Activated T-cell treated with anti-CD3 and anti-CD28 coated beads for 4 hours (primary cell): ENCODE data around the gene ATG5.
"Not testable (repeated sequence)": the region's sequence is repeated elsewhere in the genome, so short reads cannot be mapped to it uniquely, and the experiment has no call there.

ENCODE experiments used
- DNase-seq: peaks from one replicate; pipeline ENCODE4 v3.0.0-alpha.2; 2020

Gene ATG5

DNA sequence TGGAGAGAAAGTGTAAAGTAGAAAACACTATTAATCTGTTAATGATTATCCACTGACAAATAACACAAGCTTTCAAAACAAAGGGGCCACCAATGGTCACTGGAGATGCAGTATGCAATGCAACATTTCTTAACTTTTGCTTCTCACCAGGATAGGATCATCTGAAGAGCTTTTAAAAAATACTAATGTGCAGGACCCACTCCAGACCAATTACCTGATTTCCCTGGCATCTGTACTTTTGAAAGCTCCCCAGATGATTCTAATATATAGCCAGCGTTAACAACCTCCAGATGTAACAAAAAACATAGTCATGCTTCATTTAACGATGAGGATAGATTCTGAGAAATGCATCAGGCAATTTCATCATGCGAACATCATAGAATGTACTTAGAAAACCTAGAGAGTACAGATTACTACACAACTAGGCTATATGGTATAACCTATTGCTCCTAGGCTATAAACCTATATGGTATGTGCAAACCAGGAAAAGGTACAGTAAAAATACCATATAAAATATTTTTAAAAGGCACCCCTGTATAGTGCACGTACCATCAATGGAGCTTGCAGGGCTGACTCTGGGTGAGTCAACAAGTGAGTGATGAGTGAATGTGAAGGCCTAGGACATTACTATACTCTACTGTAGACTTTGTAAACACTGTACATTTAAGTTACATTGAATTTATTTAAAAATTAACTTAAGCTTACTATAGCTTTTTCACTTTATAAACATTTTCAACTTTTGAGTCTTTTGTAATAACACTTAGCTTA lies 69.2 kb downstream of the ATG5 start:
- no peak for DNase-seq

DNA sequence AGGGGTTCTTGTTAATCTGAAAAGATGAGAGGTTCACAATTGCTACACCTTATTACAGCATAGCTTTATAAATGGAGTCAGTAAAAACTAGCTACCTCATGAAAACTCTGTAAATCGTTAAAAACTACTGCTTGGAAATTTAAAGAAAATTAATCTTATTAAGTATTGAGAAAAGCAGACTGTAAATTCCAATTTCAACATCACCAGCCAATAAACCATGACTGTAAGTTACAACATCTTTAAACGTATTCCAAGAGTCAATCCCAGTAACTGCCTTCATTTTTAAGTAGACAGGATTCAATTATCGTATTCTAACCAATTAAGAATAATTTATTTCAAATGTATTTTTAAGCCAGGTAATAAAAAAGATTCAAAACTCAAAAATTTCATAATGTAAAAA lies 70.3 kb downstream of the ATG5 start:
- no peak for DNase-seq

DNA sequence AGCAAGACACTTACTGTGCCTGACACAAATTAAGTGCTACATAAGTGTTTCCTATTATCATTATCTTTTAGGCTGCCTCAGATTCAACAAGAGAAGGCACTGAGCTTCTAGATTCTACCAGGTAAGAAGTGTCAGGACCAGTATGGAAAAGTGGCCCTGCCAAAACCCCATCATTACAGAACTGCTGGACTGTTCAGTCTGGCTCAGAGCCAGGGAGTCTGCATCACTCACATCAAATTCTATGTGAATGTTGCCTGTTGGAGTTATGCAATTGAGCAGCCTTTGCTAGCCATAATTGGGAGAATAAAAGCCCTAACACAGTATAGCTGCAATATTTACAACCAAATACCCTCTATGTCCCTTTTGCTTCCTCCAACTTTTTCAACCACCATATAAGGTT lies 70.9 kb downstream of the ATG5 start:
- no peak for DNase-seq

DNA sequence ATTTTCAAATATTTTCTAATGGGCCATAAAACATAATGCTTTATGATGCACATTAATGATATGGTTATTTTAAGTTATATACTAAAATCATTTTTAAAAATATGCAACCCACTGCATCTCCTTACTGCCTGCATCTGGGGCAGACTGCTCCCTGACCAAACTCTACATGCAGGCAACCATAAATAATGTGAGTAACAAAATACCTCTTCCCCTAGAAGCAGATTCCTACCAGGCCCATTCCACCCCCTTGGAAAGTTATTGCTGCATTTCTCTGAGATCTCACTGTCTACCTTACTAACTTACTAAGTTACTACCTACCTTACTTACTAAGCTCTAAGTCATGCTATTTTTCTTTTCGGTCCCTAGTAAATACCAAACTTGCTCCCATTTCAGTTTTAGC lies 71.8 kb downstream of the ATG5 start:
- no peak for DNase-seq

DNA sequence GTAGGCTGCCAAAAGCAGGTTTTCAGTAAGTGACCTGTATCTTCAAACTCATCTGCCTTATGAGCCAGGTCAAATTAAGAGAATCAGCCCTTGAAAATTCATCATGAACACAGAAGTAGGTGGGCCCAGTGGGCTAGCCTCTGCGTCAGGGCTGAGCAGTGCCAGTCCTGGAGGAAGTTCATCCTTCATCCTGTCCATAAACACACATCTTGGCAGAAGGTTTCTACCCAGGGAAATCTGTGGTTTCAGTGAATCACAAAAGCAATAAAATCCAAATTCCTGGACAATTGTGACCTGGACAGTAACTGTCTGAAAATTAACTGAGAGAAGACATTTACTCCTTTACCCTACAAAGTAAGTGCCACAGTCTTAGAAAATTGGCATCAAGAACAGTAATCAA lies 72.4 kb downstream of the ATG5 start:
- DNase-seq: no peak

DNA sequence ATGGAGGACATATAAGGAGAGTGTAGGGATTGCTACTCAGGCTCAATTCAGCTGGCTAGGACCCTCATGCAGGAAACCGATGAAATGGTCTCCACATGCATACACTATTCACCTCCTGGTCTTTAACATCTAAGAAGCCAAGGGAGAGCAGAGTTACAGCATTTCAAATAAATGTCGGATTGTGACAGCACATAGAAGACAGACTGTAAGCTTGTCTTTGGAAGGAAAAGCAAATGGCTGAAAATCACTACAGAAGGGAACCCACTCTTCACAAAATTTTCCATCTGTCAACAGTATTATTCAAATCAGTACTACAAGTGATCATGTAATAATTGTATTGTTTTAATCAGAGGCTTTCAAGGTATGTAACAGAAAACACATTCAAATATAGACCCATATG lies 72.9 kb downstream of the ATG5 start:
- DNase-seq: no peak

DNA sequence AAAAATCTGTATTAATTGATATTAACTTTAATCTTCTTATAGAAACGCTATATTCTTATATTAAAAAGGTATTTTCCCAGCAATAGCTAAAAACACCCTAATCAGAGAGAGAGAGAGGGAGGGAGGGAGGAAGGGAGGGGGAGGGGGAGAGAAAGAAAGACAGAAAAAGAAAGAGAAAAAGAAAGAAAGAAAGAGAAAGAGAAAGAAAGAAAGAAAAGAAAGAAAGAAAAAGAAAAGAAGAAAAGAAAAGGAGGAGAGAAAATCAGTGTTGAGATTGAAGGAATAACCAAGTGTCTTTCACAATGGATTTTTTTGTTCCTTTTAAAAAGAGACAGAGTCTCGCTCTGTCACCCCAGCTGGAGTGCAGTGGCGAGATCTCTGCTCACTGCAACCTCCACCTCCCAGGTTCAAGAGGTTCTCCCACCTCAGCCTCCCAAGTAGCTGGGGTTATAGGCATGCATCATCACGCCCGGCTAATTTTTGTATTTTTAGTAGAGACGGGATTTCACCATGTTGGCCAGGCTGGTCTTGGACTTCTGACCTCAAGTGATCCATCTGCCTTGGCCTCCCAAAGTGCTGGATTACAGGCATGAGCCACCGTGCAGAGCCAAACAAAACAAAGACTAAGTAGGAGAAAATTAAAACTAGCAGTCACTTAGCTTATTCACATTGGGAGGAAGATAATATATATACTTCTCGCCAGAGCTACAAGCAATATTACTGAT lies 73.9 kb downstream of the ATG5 start:
- DNase-seq: not testable (repeated sequence)

DNA sequence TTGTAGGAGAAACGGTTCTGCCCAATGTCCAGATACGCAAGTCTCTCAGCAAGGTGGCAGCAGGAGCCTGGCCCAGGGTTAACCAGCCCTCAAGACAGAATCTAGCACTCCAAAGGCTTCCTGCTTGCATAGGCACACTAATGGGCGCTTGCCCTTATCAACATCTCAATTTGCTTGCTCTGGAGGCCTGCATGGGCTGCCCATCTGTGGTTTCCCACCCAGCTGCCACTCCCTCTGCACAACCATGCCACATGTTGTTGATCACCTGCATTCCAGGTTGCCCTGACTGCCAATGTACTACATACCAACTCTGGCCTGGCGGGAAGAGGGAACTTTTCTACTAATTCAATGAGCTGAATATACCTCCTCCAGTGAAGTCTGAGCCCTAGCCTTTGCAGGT lies 74.6 kb downstream of the ATG5 start:
- no peak for DNase-seq

DNA sequence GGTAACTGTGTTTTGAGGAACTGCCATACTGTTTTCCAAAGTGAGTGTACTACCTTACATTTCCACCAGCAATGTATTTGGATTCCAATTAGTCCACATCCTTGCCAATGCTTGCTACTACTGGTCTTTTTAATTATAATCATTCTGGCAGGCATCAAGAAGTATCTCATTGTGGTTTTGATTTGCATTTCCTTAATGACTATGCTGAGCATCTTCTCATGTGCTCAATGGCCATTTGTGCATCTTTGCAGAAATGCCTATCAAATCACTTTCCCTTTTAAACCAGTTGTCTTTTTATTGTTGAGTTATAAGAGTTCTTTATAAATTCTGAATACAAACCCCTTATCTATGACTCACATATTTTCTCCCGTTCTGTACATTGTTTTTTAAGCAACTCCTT lies 75.9 kb downstream of the ATG5 start:
- no peak for DNase-seq

DNA sequence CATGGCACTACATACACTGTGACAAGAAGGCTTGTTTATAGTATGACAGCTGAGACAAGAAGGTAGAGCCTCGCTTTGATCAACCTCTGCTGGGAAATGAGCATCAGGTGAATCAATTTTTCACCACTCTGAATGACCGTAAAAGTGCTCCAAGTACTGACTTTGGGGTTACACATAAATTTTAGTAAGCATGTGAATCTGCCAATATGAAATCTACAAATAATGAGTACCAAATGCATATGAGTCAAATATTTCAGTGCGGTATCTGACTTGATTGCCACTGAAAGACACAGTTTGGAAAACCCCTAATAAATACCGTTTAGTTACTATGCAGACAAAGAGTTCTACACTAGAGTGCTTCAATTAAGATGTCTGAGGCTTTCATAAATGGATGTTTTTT lies 77.8 kb downstream of the ATG5 start:
- DNase-seq: no peak

DNA sequence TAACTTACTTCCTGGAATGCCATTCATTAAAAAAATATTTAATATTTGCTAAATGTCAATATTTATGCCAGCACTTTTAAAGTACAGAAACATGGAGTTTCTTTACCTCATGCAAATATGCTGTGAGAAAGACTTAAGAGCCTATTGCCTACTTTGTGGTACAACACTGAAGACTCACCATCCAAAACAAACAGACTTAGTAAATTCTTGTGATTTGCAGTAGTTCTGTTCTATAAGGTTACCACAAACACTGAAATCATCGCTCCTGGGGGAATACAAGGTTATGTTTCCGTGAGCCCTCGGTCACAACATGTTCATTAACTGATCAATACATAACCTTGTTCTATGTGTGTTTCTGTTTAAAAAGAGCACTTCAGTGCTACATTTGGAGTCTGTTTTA lies 78.3 kb downstream of the ATG5 start:
- no peak for DNase-seq

DNA sequence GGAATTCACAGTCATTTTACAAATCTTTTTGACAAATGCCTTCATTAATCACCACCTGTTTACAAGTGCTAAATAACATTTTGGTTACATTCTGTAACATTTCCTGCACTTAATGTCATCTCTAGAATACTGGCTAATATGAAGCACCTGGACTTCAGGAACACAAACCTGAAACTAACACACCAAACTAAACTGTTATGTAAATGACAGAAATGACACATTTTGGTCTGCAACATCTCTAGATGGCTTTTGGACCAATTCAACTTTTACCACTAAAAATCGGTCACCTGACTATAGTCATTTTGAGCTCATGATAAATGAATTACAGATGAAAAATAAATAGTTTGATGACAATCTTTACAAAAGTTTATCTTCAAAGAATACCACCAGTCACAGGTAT lies 80.6 kb downstream of the ATG5 start:
- no peak for DNase-seq

DNA sequence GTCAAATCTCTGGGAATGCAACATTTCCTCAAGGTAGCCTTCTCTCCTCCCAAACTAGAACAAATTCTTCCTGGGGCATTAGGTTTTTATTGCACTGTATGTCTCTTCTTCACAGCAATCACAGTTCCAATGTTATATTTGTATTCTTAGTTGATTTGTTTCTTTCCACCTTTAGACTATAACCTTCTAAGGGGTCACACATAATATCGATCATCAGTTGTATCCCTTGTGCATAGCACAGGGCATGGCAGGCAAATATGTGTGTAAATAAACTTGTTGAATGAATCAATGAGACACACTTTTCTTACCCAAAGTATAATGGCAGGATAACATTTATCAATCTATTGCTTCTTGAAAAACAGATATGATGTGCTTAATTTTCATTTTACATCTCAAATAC lies 81.0 kb downstream of the ATG5 start:
- no peak for DNase-seq

DNA sequence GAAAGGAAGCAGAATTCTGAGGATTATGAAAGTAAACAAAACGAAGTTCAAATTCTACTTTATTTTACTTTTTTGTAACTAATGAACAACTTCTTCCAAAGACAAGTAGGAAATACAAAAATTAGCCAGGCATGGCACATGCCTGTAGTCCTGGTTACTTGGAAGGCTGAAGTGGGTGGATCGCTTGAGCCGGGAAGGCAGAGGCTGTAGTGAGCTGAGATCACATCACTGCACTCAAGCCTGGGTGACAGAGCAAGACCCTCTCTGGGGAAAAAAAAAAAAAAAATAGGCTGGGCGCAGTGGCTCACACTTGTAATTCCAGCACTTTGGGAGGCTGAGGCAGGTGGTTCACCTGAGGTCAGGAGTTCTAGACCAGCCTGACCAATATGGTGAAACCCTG lies 82.3 kb downstream of the ATG5 start:
- no peak for DNase-seq

DNA sequence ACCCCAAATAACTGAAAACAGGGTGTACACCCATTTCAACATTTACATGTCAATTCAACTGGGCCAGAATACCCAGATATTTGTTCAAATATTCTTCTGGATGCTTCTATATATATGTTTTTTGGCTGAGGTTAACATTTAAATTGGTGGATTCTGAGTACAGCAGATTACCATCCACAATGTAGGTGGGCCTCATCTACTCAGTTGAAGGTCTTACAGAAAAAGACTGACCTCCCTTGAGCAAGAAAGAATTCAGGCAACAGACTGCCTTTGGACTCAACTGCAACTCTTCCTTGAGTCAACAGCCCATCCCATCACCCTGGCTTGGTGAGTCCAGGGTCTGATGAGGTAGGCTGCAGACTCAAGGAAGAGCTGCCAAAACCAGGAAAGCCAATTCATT lies 84.1 kb downstream of the ATG5 start:
- no peak for DNase-seq

DNA sequence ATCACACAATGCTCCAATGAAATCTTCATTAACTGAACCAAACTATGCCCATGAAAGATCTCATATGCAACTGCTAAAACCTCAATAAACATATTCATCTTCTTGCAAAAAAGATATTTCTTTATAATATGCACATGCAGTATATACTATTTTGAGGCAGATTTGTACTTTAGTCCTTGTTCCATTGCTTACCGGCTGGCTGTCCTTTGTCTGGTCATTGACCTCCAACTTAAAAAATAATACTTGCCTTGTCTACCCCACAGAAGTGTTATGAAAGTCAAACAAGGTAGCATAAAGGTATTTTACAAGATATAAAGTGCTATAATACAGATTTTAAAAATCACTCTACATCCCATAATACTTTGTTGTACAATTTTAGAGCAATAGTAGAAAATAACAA lies 88.3 kb downstream of the ATG5 start:
- no peak for DNase-seq

DNA sequence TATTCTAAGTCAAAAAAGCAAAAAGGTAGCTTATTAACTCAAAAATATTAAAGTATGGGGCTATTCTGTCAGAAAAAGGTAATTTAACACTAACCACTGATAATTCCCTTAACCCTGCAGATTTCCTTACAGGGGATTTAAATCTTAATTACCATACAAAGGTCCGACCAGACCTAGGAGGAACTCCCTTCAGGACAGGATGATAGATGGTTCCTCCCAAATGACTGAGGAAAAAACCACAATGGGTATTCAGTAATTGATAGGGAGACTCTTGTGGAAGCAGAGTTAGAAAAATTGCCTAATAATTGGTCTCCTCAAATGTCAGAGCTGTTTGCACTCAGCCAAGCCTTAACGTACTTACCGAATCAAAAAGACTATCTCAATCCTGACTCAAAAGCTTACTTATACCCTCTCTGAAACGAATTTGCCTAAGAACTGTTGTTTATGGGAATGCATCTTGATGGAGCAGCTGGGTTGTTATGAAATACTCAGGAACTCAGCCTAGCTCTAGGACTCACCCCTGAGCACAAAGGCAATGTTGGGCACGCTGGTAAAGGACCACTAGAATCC lies 95.6 kb downstream of the ATG5 start:
- DNase-seq: not testable (repeated sequence)

DNA sequence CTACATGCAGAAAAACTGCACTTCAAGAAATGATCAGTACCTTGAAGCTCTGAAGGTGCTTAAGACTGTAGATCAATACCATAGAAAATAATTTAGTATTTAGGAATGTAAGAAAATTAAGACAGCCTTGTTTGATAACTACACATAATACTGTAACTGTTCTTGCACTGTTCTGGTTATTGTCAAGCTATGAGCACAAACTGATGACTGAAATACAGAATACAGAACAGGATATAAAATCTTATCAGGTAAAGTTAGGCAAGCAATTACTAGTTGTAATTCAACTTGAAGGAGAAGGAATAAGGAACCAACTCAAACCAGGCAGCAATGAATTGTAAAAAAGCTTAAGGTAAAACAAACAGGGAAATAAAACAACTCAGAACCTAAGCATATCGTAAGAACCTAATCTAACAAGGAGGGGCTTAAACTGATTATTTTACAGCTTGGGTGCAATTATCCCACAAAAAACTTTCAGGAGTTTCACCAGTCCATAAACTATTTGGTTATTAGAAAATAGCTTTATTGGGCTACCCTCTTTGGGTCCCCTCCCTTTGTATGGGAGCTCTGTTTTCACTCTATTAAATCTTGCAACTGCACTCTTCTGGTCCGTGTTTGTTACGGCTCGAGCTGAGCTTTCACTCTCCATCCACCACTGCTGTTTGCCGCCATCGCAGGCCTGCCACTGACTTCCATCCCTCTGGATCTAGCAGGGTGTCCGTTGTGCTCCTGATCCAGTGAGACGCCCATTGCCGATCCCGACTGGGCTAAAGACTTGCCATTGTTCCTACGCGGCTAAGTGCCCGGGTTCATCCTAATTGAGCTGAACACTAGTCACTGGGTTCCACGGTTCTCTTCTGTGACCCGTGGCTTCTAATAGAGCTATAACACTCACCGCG lies 97.7 kb downstream of the ATG5 start:
- DNase-seq: no peak

DNA sequence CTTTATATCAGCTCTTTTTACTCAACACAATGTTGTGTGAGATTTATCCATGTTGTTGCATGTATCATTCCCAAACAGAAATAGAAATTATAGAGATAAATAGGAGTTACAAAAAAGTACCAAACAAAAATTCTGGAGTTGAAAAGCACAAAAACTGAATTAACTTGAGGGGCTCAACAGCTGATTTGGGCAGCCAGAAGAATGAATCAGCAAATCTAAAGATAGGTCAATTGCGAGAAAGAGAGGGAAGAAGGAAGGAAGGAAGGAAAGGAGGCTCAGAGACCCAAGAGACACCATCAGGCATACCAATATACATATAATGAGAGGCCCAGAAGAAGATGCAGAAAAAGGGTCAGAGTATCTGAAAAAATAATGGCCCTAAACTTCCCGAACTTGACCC lies 98.9 kb downstream of the ATG5 start:
- no peak for DNase-seq

DNA sequence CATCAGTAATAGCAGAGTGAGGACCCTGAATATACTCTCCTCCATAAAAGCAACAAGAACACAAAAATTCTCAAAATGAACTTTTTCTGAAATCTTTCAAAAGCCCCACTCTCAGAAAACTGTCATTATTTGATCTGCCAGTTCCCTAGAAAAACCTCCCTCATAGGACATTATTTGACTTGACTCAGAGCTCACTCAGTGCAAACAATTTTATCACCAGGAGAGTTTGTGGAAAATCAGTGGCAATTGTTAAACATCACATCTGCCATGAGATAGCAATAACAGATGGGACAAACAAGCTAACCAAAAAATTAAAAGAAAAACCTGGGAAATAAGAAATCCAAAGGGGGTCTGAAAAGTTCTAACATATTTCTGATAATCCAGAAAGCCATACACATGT lies 100.0 kb downstream of the ATG5 start:
- DNase-seq: no peak

DNA sequence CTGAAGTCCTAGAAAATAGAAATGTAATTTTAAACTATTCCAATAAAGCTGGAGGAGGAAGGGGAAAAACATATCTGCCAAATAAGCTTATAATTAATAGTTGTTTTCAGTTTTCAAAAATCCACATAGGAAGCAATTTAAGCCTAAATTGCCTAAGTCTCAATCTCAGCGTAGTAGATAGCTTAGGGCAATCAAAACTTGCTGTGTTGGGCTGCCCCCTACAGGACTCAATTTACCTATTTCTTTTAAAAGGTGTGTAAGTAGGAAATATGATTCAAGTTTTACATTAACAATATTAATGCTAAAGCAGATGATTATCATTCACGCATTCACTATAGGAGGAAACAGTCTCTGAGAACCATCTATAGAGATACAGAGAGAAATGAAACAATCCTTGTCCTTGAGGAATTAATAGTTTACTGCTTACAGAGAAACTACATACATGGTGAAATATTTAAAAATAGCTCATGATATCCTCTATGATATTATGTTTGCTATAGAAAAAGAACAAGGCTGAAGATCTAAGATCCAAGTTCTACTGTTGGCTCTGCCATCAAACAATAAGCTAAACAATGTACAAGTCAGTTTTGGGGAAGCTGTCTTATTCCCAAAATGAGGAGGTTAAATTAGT lies 102.1 kb downstream of the ATG5 start:
- peak; percentile 69 for DNase-seq

DNA sequence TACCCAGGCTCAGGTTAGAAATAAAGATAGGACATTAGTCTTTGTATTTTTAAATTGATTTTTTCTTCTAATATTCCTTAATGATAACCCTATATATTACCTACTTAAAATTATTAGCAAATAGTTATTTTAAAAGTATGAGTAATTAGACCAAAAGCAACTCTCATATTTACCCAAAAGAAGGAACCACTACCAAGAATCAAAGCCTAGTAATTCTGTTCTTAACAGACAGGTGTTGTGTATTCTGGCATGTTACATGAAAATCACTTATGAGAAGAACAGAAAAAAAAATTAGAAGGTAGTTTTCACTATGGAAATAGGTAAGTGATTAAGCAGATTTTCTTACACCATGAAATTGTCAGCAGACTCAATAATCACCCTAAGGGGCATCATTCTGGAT lies 105.1 kb downstream of the ATG5 start:
- no peak for DNase-seq

DNA sequence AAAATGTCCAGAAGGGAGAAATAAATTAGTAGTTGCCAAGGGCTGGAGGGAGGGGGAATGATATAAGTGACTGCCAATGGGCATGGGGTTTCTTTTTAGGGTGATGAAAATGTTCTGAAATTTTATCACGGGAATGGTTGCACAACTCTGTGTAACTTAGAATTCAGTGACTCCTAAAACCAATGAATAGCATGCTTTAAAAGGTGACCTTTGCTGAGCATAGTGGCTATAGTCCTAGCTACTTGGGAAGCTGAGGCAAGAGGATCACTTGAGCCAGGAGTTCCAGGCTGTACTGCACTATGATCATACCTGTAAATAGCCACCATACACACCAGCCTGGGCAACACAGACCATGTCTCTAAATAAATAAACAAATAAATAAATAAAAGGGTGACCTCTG lies 109.0 kb downstream of the ATG5 start:
- DNase-seq: no peak
